ENCODE measurements around the gene SETDB1.

DNA sequence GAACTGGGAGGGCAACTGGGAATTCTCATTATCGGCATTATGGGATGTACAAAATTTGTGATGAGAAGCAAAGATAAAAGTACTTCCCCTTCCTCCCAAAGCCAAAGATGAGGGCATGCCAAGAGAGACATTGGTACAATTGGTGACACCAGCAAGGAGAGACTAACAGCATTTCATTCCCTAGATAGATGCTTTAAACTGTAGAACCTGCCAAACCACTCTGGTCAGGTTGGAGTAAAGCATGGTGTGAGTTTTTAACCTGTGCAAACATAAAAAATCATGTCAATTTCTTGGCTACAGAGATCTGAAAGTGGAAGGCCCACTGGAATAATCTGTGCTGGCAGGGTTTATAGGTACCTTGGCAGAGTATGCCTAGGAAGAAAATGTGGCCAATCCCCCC is 19.8 kb upstream of the SETDB1 start:
- TF ChIP-seq CTCF (IDR thresholded peaks at IDR 0.05), result no peak
- TF ChIP-seq POLR2AphosphoS5 (IDR thresholded peaks at IDR 0.05), result no peak
- TF ChIP-seq POLR2A (IDR thresholded peaks at IDR 0.05), result no peak
